Endothelial cell of umbilical vein (primary cell): Measurements from ENCODE around the gene ENTPD7. TPM values are rescaled to one million over a fixed set of nuclear protein-coding genes. Genes with fewer than 3 reads are reported as not detected.

Source experiments
- BruUV-seq: library from RNA; stranded (reverse); fragments of 400-500 nt; replicated peaks from 2 replicates; lab custom pipeline; 2021; lab: Mats Ljungman, UMichigan
- CTCF ChIA-PET: fragments of 300-600, 350-600 bp; sonication (Branson Sonifier 250); formaldehyde crosslinking; loops from one replicate; lab custom pipeline; 2021; ENCODE audit warnings: antibody characterized with exemption, inconsistent platforms; lab: Charles Lee
- POLR2A ChIA-PET: fragments of 300-600, 350-600 bp; sonication (Branson Sonifier 250); formaldehyde crosslinking; loops from one replicate; lab custom pipeline; 2021; ENCODE audit warnings: antibody characterized with exemption, inconsistent platforms; lab: Charles Lee
- DNase-seq: peaks from one replicate; pipeline ENCODE4 v3.0.0-alpha.2; 2011; ENCODE audit warnings: low read depth, low spot score
- FAIRE-seq: peaks from 2 replicates; lab custom pipeline; 2011; peaks lifted over from hg19 to GRCh38; lab: Jason Lieb, UNC
- H2AFZ ChIP-seq: 2 replicates; pipeline ENCODE4 v1.6.0; 2012; ENCODE audit warnings: low read depth, low read length, control low read depth, inconsistent platforms
- H3K27ac ChIP-seq: 2 replicates; pipeline ENCODE4 v1.5.1; 2011; ENCODE audit warnings: low read depth, mild to moderate bottlenecking, control low read depth, low read length, moderate library complexity; ENCODE audit not compliant: insufficient read depth
- H3K27me3 ChIP-seq, 2 experiments: 2 replicates each; pipeline versions ENCODE4 v1.6.0 to v1.6.1; 2011; ENCODE audit warnings: low read length in 2 of 2, mixed read lengths in 1 of 2; ENCODE audit not compliant: control insufficient read depth in 2 of 2, insufficient read depth in 2 of 2
- H3K36me3 ChIP-seq, 2 experiments: 2 replicates in 1 of 2; 3 replicates in 1 of 2; pipeline ENCODE4 v1.5.1; 2011; ENCODE audit warnings: low read length in 2 of 2, mild to moderate bottlenecking in 1 of 2, moderate library complexity in 1 of 2; ENCODE audit not compliant: control insufficient read depth in 2 of 2, insufficient read depth in 2 of 2; ENCODE audit errors: extremely low read depth in 1 of 2
- H3K4me1 ChIP-seq: 3 replicates; pipeline ENCODE4 v1.5.1; 2011; ENCODE audit warnings: mild to moderate bottlenecking, low read length; ENCODE audit not compliant: control insufficient read depth, insufficient read depth; ENCODE audit errors: extremely low read depth
- H3K4me2 ChIP-seq: 2 replicates; pipeline ENCODE4 v1.6.1; 2011; ENCODE audit warnings: low read length, control low read depth, mixed read lengths; ENCODE audit not compliant: insufficient read depth
- H3K4me3 ChIP-seq, 3 experiments: fragments of 200-600 bp in 1 of 3; sonication (generic), shearing (Covaris generic) in 1 of 3; replicated peaks in 1 of 3; 2 replicates each; pipeline ENCODE4 v1.5.1; 2011 to 2016; ENCODE audit warnings: control low read depth in 3 of 3, low read length in 3 of 3, mild to moderate bottlenecking in 2 of 3, inconsistent platforms in 1 of 3, low read depth in 1 of 3, moderate library complexity in 1 of 3; ENCODE audit not compliant: insufficient read depth in 1 of 3
- H3K79me2 ChIP-seq: 2 replicates; pipeline ENCODE4 v1.6.0; 2012; ENCODE audit warnings: low read length, inconsistent platforms; ENCODE audit not compliant: control insufficient read depth, insufficient read depth
- H3K9ac ChIP-seq: replicated peaks from 2 replicates; pipeline ENCODE3; 2011; ENCODE audit warnings: low read length, control low read depth; ENCODE audit not compliant: insufficient read depth; ENCODE audit errors: extremely low read depth
- H3K9me1 ChIP-seq: replicated peaks from 3 replicates; pipeline ENCODE4 v1.6.0; 2011; ENCODE audit warnings: mild to moderate bottlenecking, low read length; ENCODE audit not compliant: control insufficient read depth, insufficient read depth; ENCODE audit errors: extremely low read depth
- H3K9me3 ChIP-seq: replicated peaks from 2 replicates; pipeline ENCODE4 v1.5.1; 2012; ENCODE audit warnings: low read length, inconsistent platforms; ENCODE audit not compliant: control insufficient read depth, insufficient read depth
- H4K20me1 ChIP-seq: replicated peaks from 2 replicates; pipeline ENCODE3; 2011; ENCODE audit warnings: mild to moderate bottlenecking, low read length; ENCODE audit not compliant: control insufficient read depth, insufficient read depth; ENCODE audit errors: extremely low read depth
- EZH2 ChIP-seq: IDR thresholded peaks from 2 replicates; pipeline ENCODE4 v1.6.1; 2012; ENCODE audit warnings: borderline replicate concordance, low read depth, mild to moderate bottlenecking, moderate library complexity, low read length, inconsistent platforms; ENCODE audit not compliant: severe bottlenecking
- FOS ChIP-seq: IDR thresholded peaks from 2 replicates; pipeline ENCODE4 v1.6.1; 2011; ENCODE audit warnings: mild to moderate bottlenecking, low read length, moderate library complexity, borderline replicate concordance; ENCODE audit not compliant: insufficient read depth
- GATA2 ChIP-seq: IDR thresholded peaks from 2 replicates; pipeline ENCODE4 v1.7.0; 2011; ENCODE audit warnings: low read depth, mild to moderate bottlenecking, moderate library complexity, mixed read lengths, low read length; ENCODE audit not compliant: insufficient read length, insufficient read depth
- JUN ChIP-seq: IDR thresholded peaks from 2 replicates; pipeline ENCODE4 v1.6.1; 2011; ENCODE audit warnings: borderline replicate concordance, low read depth; ENCODE audit not compliant: insufficient read length, insufficient read depth
- MYC ChIP-seq: IDR thresholded peaks from one replicate; pipeline ENCODE4 v1.6.1; 2011; ENCODE audit warnings: mild to moderate bottlenecking, low read depth, low read length
- POLR2A ChIP-seq: IDR thresholded peaks from 2 replicates; pipeline ENCODE4 v1.6.1; 2012; ENCODE audit warnings: low read depth, mild to moderate bottlenecking, control low read depth, low read length
- POLR2AphosphoS5 ChIP-seq: IDR thresholded peaks from 2 replicates; pipeline ENCODE4 v1.6.1; 2012; ENCODE audit warnings: low read depth, mild to moderate bottlenecking, control low read depth, low read length, moderate library complexity; ENCODE audit not compliant: insufficient read depth
- dilution Hi-C: fragments of 300-500 bp; cut with MboI; formaldehyde crosslinking; loops from one replicate; pipeline ENCODE4 v1.15.0; 2019; ENCODE audit warnings: low sequenced_read_pairs; ENCODE audit not compliant: extremely low pct_ligation_motif_present
- intact Hi-C: fragments of 100-400 bp; cut with micrococcal nuclease; formaldehyde crosslinking; loops from one replicate; pipeline ENCODE4 v1.10.0; 2022
- polyA plus RNA-seq, 4 experiments: library from polyadenylated mRNA; depleted of rRNA in 3 of 4; stranded (reverse) in 3 of 4; unstranded in 1 of 4; fragments of >200 nt; gene quantifications; 2 replicates each; pipeline versions ENCODE4 v1.2.1 to v1.2.3, GENCODE V29; 2011 to 2012; ENCODE audit warnings: missing spikeins in 1 of 4
- total RNA-seq: library from RNA; stranded (reverse); gene quantifications from 2 replicates; pipeline ENCODE4 v1.2.3, GENCODE V29; 2021
- TF ChIP-seq, protein P1 (sequence below): IDR thresholded peaks from 2 replicates; pipeline ENCODE4 v1.6.1; 2011; ENCODE audit not compliant: insufficient read depth, insufficient read length
- TF ChIP-seq, protein P2 (sequence below), 2 donors: IDR thresholded peaks; 1 replicate in 1 of 2; 2 replicates in 1 of 2; pipeline ENCODE4 v1.5.1; 2011; ENCODE audit warnings: low read length in 2 of 2, mild to moderate bottlenecking in 2 of 2, moderate library complexity in 2 of 2, control low read depth in 1 of 2, inconsistent platforms in 1 of 2, low read depth in 1 of 2; ENCODE audit not compliant: insufficient read depth in 1 of 2; ENCODE audit errors: extremely low read depth in 1 of 2

Gene ENTPD7
- total and polyA plus RNA-seq, 2 donors (not counting 3 experiments of a cell fraction or from before 2014, with no cell fraction given) = 10.1 to 20.6 TPM

- no peak overlapping the region for H3K4me2 ChIP-seq
- FAIRE-seq (no peak), DNase-seq (no peak)
- TF ChIP-seq JUN = no peak
- TF ChIP-seq, protein P1, sequence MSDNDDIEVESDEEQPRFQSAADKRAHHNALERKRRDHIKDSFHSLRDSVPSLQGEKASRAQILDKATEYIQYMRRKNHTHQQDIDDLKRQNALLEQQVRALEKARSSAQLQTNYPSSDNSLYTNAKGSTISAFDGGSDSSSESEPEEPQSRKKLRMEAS = no peak
- TF ChIP-seq EZH2 = no peak
- TF ChIP-seq, protein P2, sequence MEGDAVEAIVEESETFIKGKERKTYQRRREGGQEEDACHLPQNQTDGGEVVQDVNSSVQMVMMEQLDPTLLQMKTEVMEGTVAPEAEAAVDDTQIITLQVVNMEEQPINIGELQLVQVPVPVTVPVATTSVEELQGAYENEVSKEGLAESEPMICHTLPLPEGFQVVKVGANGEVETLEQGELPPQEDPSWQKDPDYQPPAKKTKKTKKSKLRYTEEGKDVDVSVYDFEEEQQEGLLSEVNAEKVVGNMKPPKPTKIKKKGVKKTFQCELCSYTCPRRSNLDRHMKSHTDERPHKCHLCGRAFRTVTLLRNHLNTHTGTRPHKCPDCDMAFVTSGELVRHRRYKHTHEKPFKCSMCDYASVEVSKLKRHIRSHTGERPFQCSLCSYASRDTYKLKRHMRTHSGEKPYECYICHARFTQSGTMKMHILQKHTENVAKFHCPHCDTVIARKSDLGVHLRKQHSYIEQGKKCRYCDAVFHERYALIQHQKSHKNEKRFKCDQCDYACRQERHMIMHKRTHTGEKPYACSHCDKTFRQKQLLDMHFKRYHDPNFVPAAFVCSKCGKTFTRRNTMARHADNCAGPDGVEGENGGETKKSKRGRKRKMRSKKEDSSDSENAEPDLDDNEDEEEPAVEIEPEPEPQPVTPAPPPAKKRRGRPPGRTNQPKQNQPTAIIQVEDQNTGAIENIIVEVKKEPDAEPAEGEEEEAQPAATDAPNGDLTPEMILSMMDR (IDR thresholded peaks at IDR 0.05; ENCODE audit: extremely low read depth in 1 of 2, insufficient read depth in 1 of 2, low read depth in 1 of 2, low read length in 2 of 2) = no peak
- no peak for TF ChIP-seq MYC
- TF ChIP-seq POLR2AphosphoS5 = no peak
- TF ChIP-seq GATA2 = no peak
- no peak for TF ChIP-seq FOS
- TF ChIP-seq POLR2A = no peak
- ChIA-PET CTCF (interaction anchor here (0.5 to 1.4 kb wide), 4 partner anchors 19 to 1174 kb away, joined by 3 read pairs; partner anchors contain the start of gene ENTPD7), POLR2A (no interaction called here)
- H3K9ac ChIP-seq = no peak overlapping the region
- intact Hi-C loops (loop anchor here (5.0 kb wide), 1 partner anchor 277 kb away; no protein-coding TSS in a partner anchor), dilution Hi-C loops (no loop called here)
- H3K4me1 ChIP-seq = no peaks in the 10 kb centered on the region
- no TSS peak for BruUV-seq
- H2AFZ ChIP-seq = no peak overlapping the region
- H3K9me3 ChIP-seq = no peaks in the 10 kb centered on the region
- no peak overlapping the region for H3K4me3 ChIP-seq
- no peaks in the 10 kb centered on the region for H3K9me1 ChIP-seq
- H4K20me1 ChIP-seq = no peaks in the 10 kb centered on the region
- H3K27me3 ChIP-seq = no peaks in the 10 kb centered on the region
- no peak overlapping the region for H3K27ac ChIP-seq
- no peaks in the 10 kb centered on the region for H3K79me2 ChIP-seq
- peaks cover 13 to 18% of the 10 kb centered on the region in 2 experiments for H3K36me3 ChIP-seq
These were observed 55.1 kb downstream of the ENTPD7 start for GRCh38 chr10:99714446-99714845.
